Smooth muscle cell of the pulmonary artery (primary cell): ENCODE results near the gene PTPRN. TPM values are rescaled to one million over a fixed set of nuclear protein-coding genes. Genes with fewer than 3 reads are reported as not detected.

Experiments used
- total RNA-seq: library from RNA; depleted of rRNA; stranded (reverse); fragments of >200 nt; gene quantifications from 2 replicates; pipeline ENCODE4 v1.2.3, GENCODE V29; 2014

The PTPRN gene
- total RNA-seq: 23.5 and 45.4 TPM in 2 replicates

GRCh38 chr2:219309278-219309677 is at the start of gene PTPRN:
PTPRN (minus strand) TSS chr2:219309401; CDS start chr2:219309332, 69 bp downstream.

DNA sequence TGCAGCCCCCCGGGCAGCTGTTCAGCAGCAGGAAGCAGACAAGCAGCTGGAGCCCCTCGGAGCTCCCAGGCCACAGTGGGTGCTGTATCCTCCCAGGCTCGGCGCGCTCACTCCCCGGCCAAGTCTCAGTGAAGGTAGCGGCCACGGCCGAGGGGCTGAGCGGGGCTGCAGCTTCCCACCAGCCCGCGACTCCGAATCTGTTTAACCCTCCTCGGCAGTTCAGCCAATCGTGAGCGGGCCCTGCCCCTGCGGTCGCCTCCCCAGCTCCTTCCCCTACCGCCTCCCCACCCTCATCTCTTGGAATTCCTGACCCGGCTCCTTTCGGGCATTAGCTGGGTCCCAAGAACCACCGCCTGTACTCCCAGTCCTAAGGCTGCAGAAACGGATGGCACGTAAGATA is 23.3 kb upstream of the PTPRN start, which contains the start of gene RESP18:
Gene RESP18 (minus strand): TSS at position 203 of the 400 bp plus-strand sequence.

DNA sequence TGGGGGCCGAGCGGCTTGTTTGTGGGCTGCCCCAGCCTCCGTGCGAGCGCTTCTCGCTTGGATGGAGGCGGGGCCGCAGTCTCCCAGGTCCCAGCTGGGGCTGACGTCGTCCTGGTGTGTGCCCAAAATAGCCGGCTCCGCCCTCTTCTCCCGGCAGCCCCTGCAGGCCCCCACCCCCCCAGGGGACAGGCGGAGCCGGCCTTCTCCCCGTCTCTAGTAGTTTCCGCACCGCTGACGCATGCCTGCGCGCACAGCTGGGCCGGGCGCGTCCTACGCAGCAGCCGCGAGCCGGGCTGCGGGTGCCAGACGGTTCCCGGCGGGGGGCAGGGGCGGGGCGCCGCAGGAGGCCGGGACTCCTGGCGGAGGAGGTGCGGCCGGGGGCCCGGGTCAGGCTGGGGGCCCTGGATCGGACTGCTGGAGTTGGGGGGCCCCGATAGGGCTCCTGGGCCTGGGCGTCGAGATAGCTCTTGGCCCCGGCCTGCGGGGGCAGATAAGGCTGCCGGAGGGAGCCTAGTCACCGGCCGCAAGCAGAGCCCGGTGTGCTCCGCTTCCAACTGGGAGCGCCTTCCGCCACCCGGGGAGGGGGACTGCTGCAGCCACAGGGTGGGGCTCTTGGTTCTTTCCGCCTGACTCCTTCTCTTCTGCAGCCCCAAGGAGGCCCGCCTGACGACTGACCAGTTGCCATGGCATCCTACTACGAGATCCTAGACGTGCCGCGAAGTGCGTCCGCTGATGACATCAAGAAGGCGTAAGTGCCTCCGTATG is 29.9 kb downstream of the PTPRN start, which contains the start of gene DNAJB2:
Gene DNAJB2 (plus strand): TSS at position 216 of the 765 bp plus-strand sequence. CDS start 468 bp downstream, at position 684.

DNA sequence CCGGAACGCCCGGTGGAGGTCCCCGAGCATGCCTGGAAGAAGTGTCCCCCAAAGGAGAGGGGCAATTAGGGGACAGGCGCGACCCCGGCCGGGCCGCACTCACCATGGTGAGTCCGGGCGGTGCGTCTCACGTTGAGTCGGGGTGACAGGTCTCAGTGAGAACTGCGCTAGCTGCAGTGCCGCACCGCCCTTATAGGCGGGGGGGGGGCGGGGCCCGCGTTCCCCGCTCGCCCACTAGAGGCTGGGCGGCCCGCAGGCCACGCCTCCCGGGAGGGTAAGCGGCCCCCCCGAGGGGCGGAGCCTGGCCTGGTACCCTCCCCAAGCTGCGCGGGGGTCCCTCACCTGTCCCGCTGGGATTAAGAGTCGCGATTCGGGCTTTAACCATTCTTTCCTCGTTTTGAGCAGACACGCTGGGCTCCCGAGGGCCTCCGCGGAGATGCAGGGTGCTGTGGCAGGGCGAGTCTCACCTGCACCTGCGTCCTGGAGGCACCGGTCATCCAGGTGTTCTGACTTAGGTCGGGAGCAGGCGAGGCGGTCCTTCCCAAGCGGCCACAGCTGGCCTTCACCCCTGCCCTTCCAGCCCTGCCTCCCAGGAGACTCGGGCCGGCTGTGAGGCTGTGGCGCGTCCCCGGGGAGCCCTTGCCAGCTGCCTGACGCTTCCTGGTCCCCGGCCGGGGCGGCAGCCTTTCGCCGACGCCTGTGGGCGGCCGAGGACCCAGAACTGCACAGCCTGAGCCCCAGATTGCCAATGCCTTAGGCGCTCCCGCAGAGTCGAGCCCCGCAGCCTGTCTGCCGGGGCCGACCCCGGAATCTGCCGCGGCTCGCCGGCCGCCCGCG is 55.2 kb downstream of the PTPRN start, which contains the start of gene TUBA4A:
Gene TUBA4A (minus strand): TSS at position 166 of the 837 bp plus-strand sequence. CDS start 60 bp downstream, at position 106.

DNA sequence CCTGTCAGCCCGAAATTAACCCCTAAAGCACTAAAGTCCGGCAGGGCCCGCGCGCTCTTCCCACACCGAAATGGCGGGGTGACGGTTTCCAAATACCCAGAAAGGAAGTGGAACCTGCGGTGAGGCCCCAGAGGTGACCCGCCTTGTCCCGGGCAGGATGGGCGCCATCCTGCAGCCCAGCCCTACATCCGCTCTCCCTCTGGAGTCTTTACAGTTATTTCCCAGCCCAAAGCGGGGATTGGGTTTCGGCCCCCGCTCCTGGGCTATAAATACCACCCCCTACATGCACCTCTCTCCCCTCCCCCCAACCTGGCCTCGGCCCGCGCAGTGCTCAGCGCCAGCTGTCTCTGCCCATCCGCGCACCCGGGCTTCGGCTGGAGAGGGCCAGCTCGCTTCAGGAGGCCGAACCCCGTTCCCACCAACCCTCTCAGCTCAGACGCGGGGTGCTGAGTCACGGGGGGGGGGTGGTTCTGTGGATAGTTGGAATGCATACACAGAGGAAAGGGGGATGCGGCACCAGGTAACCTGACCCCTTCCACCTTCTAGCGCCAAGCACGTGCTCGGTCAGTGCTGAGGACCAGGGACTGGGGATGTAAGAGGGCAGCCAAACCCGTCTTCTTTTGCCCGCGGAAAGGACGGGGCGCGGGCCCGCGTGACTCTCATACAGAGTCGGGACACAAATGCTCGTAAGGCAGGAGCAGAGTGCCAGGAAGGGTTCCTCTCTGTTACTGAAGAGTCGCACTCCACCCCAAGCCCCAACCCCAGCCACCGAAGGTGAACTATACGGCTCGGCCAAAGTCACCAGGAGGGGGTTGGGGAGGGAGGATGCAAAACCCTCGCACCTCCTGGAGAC is 56.1 kb downstream of the PTPRN start, which contains the start of gene TUBA4B:
Gene TUBA4B (plus strand): TSS at position 344 of the 853 bp plus-strand sequence. CDS start 165 bp downstream, at position 509.

DNA sequence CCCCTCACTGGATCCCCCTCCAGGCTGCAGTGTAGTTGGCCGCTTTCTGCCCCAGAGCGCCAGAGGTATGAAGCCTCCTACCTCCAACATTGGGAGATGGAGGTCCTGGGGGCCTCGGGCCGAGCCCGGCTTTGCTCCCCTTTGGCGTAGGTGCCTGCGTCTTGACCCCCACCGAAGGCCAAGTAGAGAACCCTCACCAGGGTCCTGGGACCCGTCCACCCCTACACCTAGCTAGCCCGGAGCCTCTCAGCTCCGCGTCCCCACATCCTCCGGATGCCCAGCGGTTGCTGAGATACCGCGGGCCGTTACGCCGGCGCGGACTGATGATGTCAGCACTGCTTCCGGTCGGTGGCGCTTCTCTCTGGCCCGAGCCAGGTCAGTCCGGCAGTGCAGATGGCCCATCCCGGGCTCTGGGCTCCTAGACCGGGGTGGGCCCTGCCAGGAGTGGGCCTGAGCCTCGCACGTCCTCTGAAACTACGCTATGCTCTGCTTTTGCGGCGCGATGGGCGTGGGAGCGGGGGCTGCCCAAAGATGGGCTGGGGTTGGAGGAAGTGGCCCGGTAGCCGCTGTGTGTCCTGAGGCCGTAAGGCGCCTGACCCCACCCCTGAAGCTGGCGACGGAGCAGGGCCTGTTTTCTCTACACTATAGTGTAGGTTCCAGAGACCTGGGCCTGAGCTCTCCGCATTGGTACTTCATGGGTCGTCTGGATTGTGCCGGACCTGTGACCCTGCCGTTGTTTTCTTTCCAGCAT is 63.9 kb downstream of the PTPRN start, which contains the start of the genes GLB1L and STK16:
Gene GLB1L (minus strand): TSS at position 297 of the 751 bp plus-strand sequence. CDS start 1,871 bp downstream, outside the sequence.
Gene STK16 (plus strand): TSS at position 332 of the 751 bp plus-strand sequence. CDS start 521 bp downstream, outside the sequence.

Other genes with a start within 250 kb of the PTPRN start
- gene IHH, start 248.5 kb downstream of the PTPRN start, total RNA-seq: not detected in 2 replicates
- 18.5 and 22.0 TPM in 2 replicates for gene NHEJ1, start 148.6 kb downstream of the PTPRN start, total RNA-seq
- 2.9 and 8.1 TPM in 2 replicates for gene SLC23A3, start 139.4 kb downstream of the PTPRN start, total RNA-seq
- 31.5 and 43.7 TPM in 2 replicates for gene CNPPD1, start 132.5 kb downstream of the PTPRN start, total RNA-seq
- gene RETREG2, start 131.1 kb downstream of the PTPRN start, total RNA-seq: 75.5 and 88.8 TPM in 2 replicates
- 18.1 and 26.0 TPM in 2 replicates for gene ZFAND2B, start 102.6 kb downstream of the PTPRN start, total RNA-seq
- gene ABCB6, start 90.4 kb downstream of the PTPRN start, total RNA-seq: 69.9 and 77.9 TPM in 2 replicates
- gene ATG9A, start 79.8 kb downstream of the PTPRN start, total RNA-seq: 73.2 and 73.7 TPM in 2 replicates
- gene ANKZF1, start 79.6 kb downstream of the PTPRN start, total RNA-seq: 41.4 and 52.1 TPM in 2 replicates
- 12.1 and 14.9 TPM in 2 replicates for gene GLB1L, start 64.0 kb downstream of the PTPRN start, total RNA-seq
- gene STK16, start 63.9 kb downstream of the PTPRN start, total RNA-seq: 31.2 and 31.4 TPM in 2 replicates
- not detected in 2 replicates for gene TUBA4B, start 56.2 kb downstream of the PTPRN start, total RNA-seq
- 17.9 and 19.6 TPM in 2 replicates for gene TUBA4A, start 55.5 kb downstream of the PTPRN start, total RNA-seq
- 74.7 and 78.8 TPM in 2 replicates for gene DNAJB2, start 30.0 kb downstream of the PTPRN start, total RNA-seq
- gene RESP18, start 23.3 kb upstream of the PTPRN start, total RNA-seq: not detected in 2 replicates
- 68.5 and 91.9 TPM in 2 replicates for gene DNPEP, start 78.5 kb upstream of the PTPRN start, total RNA-seq
- gene DES, start 109.0 kb upstream of the PTPRN start, total RNA-seq: 1.1 and 3.0 TPM in 2 replicates
- 45.7 and 87.2 TPM in 2 replicates for gene SPEG, start 125.4 kb upstream of the PTPRN start, total RNA-seq
- 60.6 and 64.6 TPM in 2 replicates for gene GMPPA, start 189.5 kb upstream of the PTPRN start, total RNA-seq
- gene ASIC4, start 205.1 kb upstream of the PTPRN start, total RNA-seq: 0.39 and 0.46 TPM in 2 replicates
- 341 and 462 TPM in 2 replicates for gene CHPF, start 234.4 kb upstream of the PTPRN start, total RNA-seq
- 1.3 and 1.4 TPM in 2 replicates for gene TMEM198, start 234.6 kb upstream of the PTPRN start, total RNA-seq